GM19240 (cell line): ENCODE data around the gene EWSR1.
"Not testable (repeated sequence)": the region's sequence is repeated elsewhere in the genome, so short reads cannot be mapped to it uniquely, and the experiment has no call there.

Experiments
- DNase-seq: peaks from one replicate; pipeline ENCODE4 v3.0.0; 2011; ENCODE audit warnings: low spot score; ENCODE audit not compliant: insufficient read length

Gene EWSR1

DNA sequence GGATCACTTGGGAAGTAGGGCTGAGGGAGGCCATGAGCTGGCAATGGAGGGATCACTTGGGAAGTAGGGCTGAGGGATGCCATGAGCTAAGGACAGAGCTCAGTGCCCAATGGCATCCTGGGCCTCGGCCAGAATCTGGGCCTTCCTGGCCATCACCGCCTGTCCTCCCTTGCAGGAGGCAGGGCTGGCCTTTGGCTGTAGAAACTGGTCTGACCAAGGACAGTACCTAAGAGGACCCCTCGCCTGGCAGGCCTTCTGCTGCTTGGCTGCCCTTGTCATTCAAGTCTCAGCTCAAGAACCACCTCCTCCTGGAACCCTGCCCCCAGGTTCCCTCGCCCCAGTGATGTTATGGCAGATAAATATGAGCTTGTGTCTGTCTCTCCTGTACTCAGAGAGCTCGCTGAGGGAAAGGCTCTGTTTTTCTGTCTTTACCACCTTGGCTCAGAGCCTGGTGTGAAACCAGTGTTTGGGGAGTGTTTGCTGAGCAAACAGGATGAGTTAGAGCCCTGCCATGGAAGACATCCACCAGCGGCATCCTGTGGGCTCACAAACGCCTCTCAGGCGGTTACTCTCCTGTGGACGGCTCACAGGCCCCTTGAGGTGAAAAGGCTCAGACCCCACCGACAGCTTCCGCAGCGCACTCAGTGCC, 66.8 kb downstream of the EWSR1 start:
- DNase-seq: no peak

DNA sequence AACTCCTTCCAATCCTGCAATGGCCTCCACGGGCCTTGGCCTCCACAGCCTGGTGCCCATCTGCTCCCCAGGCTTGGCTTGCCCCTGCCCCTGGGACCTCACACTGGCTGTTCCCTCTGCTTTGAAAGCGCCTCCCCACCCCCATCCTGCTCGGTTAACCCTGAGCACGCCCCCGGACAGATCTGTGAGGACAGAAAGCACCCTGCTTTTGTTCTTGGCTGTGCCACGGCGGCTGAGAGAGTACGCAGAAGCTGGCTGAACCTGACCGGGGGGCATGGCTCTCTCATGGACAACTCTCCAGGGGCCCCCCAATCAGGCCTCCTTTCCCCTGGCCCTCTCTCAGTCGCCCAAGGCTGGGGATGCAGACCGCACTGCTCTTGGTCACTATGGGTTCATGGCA, 67.6 kb downstream of the EWSR1 start:
- no peak for DNase-seq

DNA sequence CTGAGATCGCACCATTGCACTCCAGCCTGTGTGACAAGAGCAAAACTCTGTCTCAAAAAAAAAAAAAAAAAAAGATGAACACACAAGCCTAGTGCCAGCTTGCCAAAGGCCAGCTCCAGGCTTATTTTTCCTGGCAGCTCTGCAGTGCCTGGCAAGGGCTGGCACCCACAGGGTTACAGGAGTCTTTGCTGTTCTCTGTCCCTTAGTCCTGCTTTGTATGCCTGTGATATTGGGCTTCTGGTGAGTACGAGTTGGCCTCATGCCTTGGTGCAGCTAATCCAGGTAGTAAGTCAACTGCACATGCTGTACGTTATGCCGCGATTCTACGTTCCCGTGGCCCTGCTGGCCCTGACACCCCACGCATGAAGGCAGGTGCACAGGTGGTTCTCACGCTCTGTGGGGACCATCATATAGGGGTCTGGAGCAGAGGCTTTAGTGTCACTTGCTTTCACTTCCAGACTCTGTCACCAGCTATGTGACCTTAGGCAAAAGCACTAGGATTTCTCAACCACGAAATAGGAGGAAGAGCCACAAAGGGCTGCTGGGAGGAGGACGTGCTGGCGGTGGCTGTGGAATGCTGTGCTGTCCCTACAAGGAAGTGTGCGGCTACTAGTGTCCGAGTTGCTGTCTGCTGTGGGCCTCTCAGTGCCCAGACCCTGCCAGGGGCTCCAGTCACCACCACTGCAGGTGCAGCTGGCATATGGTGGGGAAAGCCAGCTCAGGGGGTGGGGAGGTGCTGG, 68.9 kb downstream of the EWSR1 start:
- DNase-seq: no peak

DNA sequence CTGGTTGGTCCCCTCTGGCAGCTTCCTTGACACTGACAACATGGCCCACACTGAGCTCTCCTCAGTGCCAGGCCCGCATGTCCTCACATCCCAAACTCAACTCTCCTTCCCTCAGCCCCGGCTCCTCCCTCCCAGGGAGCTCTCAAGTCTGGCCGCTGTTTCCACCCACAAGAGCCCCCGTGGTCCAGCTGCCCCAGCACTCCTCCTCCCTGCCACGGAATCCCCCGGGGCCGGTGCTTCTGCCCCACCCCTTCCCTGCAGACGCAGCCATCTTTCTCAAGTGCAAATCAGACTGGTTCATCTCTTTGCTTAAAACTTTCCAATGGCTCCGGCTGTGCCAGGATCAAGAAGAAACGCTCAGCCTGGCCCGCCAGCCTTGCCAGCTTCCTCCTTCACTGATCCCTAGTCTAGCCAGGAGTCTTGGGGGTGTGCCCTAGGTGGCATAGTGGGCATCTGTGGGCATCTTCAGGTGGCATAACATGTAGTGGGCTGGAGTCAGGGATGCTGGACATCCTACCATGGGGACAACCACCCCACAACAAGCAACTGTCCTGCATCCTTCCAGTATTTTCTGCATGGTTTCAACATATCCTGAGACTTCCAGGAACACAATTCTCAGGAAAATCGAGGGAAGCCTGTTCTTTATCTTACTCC, 69.7 kb downstream of the EWSR1 start:
- no peak for DNase-seq

DNA sequence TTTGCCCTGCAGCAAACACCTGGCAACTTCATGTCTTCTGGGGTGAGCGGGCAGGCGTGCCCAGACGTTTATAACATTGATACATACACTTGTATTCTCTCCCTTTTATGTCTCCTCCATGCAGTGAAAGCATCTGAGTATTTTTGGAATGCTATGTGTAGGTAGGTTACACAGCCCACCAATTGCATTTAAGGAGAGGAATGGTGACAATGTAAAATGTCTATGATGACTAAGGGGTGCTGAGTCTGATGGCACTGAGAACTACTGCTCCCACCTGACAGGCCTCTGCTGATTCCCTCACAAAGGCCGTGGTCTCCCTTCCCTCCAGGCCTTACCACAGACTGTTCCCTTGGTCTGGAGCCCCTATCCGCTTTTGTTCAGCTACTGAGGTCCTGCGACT, 70.3 kb downstream of the EWSR1 start:
- no peak for DNase-seq

DNA sequence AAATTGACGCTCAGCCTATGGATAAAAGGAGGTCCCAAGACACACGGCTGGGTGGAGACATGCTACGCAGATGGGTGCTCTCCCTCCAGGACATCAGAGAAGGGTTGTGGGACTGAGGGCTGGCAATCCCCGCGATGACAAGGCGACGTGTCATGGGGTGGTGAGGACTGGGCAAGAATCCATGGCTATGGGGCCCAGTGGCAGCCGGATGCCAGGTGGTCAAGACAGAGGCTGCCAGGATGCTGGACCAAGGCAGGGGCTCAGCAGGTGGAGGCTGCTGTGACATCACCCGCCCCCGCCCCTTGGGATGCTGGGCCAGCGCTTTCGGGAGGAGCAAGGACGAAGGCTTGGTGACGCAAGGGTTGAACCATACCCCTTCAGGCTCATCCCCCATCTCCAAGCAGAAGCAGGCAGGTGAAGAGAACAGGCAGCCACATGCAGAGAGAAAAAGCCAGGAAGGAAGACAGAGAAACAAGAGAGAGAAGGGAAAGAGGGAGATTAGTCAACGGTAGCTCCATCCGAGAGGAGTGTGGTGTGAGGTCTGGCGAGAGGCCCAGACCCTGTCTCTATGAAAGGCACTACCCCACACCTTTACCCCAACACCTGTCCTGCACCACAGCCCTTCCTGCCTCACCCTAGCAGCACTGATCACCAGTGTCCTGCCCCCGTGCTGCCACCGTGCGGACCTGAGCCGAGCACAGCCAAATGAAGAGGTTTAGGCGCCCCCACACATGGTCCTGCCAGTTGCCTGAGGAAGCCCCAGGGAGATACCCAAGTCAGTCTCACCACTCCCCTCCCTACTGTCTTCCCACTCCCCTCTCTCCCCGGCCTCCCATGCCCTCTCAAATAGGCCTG, 71.5 kb downstream of the EWSR1 start:
- DNase-seq: no peak

DNA sequence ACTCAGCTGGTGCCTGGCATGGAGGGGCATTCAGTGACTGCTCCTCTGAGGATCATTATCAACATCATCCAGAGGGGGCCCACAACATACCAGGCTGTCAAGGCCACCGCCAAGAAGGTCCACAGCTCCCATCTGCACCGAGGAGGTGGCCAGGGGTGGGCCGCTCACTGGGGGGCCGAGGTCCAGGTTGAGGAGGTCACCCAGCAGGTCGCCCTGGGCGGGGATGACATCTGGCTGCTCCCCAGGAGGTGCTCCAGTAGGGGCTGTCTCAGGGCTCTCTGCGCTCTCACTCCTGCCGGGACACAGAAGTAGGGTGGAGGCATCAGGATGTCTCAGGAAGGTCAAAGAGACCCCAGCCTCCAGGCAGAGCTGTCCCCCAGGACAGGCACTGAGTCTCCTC, 72.5 kb downstream of the EWSR1 start:
- no peak for DNase-seq

DNA sequence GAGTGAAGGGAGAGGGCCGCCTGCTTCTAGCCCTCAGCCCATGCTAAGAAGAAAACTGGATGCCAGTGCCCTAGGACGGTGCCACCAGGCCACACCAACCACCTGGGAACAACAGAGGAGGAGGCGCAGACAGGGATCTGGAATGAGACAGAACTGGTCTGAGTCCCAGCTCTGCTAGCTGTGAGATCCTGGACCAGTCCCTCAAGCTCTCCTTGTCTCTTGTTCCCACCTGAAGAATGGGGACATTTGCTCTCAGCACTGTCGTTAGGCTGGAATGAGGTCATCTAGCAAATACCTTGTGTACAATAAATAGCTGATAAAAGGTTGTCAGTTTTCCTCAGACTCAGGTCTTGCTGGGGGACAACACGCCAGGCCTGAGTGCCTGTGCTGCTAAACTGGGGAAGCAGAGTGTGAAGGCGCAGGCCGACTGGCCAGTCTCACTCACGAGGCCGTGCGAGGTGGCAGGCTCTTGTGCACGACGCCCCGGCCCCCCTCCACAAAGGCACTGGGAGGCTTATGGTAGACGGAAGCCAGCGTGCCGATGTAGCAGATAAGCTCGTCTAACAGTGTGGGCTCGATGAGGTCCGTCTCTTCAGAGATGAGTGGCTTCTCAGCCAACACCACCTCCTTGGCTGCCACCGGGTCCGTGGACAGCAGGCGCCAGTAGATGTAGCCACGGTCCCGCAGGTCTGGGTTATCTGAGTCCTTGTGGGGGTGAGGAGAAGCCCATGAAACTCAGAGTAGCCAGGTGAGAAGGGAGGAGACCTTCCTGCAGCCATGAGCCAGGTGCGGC, 73.2 kb downstream of the EWSR1 start:
- DNase-seq: no peak

DNA sequence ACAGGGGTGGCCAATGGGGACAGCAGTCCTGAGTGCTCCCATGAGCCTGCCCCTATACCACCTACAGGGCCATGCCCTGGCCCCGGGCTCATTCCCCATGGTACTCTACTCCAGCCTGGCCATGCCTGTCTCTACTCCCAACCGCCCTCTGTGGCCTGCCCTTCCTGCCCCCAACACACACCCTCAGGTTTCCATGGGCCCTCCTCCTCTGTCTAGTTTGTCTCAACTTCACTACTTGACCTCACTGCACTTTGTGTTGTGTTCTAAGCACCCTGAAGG, 73.7 kb downstream of the EWSR1 start:
- DNase-seq: no peak

DNA sequence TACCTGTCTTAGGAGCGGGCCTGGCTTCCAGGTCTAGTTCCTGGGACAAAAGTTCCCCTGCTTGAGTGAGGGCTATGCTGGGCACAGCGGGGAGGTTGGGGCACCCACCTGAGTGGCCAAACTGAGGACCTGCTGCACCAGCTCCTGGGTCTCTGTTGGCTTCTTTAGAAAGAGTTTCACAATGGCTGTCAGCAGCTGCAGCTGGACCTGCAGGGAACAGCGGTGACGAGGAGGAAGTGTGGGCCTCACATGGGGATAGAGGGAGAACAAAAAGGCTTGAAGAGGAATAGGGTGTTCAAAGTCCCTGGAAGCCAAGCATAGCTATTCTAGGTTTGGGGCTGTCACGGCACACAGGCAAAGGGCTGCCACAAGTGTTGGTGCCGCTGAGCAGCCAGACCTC, 74.1 kb downstream of the EWSR1 start:
- DNase-seq: no peak

DNA sequence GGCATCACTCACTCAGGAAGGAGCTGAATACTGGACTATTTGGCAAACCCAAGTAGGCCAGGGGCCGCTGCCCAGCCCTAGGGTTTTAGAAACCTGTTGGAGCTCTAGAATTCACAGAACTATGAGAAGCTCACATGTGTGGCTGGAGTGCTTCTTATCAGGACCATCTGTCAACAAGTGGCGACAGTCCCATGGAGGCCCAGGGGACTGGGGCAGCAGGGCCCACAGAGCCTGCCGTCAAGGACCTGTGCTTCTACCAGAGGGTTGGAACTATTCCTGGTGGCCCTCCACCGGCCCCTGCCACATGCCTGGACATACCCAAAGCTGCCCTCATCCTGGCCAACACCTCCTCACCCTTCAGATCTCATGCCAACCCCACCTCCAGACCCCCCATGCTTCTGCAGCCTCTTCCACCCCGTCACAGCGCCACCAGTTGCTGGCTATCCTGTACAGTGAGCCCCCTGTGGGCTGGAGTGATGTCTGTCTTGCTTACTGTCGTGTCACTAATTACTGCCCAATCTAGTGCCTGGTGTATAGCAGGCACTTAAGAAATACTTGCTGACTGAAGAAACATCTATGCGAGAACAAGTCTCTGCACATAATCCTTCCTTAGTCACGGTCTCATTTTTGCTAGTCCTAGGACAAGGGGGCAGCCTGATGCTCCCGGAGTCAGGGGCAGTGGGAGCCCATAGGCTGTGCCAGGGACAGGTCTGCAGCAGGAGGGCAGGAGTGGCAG, 74.7 kb downstream of the EWSR1 start:
- no peak for DNase-seq

DNA sequence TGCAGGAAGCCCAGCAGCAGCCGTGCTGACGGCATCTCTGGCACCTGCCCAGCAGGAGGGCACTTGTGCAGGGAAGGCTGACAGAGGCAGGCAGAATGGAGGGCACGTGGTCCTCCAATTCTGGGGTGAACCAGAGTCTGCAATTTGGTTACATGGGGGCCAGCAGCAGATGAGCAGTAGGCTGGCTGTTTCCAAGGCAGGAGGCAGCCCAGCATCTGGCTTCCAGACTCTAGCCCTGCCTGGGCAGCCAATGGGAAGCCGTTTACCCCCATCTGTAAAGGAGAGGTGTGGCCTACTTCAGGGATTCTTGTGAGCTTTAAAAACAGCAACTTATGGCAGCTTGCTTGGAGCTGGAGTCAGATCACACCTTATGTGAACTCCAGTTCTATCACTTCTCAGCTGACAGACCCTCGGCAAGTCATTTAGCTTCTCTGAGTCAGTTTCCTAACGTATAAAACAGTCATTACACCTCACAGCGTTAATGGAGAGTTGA, 75.3 kb downstream of the EWSR1 start:
- no peak for DNase-seq

DNA sequence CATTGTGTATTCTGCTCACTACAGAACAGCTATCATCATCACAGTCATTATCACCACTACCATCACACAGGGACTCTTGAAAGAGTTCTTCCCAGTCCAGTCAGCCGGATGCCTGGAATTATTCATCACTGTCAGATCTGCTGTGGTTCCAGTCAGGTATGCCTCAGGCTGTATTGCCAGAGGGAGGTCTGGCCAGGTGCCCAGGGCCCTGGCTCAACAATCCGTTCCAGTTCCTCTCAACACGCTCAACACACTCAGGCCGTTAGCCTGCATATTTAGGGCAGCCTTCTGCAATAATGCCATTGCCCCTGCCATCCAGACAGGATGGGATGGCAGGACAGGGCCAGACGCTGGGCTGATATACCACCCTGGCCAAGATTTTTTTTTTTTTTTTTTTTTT, 76.1 kb downstream of the EWSR1 start:
- DNase-seq: no peak

DNA sequence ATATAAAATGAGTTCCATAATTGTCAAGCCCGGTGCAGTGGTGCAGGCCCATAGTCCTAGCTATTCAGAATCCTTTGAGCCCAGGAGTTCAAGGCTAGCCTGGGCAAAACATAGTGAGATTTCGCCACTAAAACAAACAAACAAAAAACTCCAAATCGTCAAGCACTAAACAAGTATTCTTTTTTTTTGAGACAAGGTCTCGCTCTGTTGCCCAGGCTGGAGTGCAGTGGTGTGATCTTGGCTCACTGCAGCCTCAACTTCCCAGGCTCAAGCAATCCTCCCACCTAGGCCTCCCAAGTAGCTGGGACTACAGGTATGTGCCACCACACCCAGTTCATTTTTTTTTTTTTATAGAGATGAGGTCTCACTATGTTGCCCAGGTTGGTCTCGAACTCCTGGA, 76.8 kb downstream of the EWSR1 start:
- not testable (repeated sequence) for DNase-seq

DNA sequence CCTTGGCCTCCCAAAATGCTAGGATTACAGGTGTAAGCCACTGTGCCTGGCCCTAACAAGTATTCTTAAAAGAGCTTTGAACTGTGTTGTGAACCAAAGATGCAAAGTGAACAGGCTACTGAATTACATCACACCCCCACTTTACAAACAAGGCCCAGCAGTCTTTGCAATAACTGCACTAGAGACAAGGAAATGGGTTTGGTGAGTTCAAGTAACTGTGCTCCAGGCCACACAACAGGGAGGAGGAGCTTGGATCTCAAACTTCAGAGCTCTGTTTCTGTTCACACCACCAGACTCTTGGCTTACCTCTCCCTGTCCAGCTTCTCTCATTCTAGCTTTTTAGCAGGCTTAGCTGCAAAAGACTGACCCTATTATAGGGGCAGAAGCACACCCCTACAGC, 77.9 kb downstream of the EWSR1 start:
- DNase-seq: no peak

DNA sequence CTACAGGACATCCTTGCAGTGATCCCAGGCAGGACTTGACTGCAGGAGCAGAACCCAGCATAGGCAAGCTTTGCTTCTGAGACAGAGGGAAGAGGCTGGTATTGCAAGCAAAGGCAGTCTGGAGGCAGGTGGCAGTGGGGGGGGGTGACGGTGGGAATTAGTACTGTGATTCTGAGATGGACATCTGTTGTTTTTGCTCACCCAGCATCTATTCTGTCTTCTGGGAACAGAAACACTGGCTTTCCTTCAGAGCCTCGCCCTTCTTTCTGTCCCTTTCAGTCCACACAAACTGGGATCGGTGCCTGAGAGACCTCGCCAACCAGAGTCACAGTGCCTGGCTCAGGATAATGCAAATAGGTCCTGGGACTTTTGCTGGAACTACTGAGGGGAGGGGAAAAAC, 78.6 kb downstream of the EWSR1 start:
- DNase-seq: no peak

DNA sequence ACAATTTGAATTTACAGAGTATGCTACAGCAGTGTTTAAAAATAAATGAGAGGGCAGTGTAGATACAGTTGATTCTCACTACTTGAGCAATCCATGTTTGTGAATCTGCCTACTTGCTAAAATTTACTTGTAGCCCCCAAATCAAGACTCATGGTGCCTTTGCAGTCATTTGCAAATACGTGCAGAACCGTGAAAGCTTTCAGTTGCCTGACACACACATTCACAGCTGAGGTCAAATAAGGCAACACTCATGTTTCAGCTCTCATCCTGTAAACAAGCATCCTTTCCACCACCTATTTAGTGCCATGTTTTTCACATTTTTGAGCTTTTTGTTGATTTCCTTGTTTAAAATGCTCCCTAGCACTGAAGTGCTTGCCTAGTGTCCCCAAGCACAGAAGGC, 80.0 kb downstream of the EWSR1 start:
- no peak for DNase-seq

DNA sequence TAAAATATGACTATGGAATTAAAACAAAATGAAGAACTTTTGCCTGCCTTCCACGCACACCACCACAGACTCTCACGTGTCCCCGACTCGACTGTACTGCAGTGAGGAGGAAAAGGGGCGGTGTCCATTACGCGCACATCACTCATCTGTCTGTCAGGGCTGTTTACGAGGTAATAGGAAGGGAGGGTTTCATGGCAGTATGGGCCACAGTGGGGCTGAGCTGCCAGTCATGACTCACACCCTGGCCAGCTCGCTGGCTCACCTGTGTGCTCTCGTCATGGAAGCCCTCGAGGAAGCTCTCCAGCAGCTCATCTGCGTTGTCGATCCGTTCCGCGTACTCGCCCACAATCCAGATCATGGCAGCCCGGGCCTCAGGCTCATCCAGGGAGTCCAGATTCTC, 80.9 kb downstream of the EWSR1 start:
- DNase-seq: no peak
